GM12801 (cell line): ENCODE measurements around the gene MAT2A.

Source experiments
- TF ChIP-seq, protein P1 (sequence below): IDR thresholded peaks from one replicate; pipeline ENCODE4 v1.5.1; 2011; ENCODE audit warnings: control low read depth; ENCODE audit not compliant: insufficient read length; ENCODE audit errors: extremely low read depth

Gene MAT2A

DNA sequence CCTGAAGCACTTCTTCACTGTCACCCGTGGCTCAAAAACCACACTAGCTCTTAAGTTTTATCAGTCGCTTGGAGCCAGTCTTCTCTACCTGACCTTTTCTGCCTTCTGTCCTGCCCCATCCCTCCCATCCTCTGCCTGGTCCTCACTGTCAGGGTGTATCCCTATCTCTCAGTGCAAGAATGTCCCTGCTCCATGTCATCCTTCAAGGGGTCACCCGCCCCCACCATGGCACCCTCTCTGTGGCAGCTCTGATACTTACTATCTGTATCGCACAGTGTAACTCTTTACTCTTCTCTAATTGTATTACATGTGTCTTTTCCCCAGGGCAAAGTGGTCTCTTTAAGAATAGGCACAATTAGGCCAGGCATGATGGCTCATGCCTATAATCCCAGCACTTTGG is 49.7 kb downstream of the MAT2A start:
- TF ChIP-seq, protein P1, sequence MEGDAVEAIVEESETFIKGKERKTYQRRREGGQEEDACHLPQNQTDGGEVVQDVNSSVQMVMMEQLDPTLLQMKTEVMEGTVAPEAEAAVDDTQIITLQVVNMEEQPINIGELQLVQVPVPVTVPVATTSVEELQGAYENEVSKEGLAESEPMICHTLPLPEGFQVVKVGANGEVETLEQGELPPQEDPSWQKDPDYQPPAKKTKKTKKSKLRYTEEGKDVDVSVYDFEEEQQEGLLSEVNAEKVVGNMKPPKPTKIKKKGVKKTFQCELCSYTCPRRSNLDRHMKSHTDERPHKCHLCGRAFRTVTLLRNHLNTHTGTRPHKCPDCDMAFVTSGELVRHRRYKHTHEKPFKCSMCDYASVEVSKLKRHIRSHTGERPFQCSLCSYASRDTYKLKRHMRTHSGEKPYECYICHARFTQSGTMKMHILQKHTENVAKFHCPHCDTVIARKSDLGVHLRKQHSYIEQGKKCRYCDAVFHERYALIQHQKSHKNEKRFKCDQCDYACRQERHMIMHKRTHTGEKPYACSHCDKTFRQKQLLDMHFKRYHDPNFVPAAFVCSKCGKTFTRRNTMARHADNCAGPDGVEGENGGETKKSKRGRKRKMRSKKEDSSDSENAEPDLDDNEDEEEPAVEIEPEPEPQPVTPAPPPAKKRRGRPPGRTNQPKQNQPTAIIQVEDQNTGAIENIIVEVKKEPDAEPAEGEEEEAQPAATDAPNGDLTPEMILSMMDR = no peak

DNA sequence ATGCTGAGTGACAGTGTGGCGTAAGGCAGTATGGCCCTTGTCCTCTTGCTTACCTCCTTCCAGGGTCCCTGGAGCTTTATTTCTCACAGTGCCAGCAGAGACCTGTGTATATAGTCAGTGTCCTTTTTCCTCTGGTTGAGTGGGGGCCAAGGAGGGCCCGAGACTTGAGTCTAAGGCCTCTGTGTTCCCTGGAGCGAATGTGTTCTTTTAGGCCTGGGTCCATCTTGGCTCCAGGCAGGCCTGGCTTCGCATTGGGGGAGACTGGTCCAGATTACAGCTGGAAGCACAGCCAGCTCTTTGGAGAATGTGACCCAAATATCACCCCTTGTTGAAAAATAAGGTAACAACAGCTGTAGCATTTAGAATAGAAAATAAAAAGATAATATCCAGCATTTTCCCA is 50.2 kb downstream of the MAT2A start:
- TF ChIP-seq, protein P1 = no peak

DNA sequence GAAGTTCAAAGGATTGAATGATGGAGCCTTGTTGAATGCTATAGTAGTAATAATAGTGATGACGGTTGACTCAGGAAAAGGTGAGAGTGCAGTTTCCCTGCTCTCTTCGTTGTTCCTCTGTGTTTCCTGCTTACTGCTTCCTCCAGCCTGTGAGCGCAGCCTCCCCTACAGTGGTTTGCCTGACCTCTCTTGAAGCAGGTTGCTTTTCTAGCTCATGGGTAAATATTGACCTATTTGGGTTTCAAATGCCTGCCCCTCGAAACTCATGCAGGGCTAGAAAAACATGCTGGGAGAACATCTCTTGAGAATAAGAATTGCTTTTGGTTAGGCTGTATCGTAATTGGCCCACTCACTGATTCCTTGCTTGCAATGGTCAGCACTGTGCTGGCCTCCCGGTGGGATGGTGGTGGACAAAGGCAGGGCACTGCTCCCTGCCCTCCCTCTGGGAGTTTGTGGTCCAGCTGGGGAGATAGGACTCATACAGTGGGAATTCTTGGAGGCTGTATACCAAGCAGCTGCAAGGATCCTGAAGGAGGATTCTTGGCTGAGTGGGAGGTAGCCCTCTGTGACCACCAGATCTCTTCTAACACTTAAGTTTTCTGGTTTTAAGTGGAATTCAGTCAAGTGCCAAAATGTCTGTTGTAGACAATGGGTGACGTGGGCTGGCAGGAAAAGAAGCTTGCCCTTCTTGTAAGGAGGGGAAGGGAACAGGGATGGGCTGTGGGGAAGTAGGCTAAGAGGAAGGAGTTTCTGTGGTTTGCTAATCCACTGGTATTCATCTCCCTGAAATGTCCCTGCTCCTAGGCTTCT is 51.2 kb downstream of the MAT2A start:
- TF ChIP-seq, protein P1 = no peak

DNA sequence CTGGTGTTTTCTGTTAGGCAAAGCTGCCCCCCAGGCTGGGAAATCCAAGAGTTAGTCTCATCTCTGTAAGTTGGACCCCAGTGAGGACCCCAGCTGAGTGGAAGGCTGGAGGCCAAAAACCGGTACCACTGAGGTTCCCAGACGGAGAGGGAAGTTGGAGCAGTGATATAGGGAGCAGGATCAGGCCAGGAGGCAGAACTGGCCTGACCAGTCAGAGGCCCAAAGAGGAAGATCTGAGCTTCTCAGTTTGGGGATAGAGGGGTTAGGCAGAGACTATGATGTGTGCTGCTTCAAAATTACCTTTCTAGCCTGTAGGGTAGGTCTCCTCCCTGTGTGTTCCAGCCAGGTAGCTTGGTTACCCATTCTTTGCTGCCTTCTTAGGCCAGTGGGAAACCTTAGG is 52.0 kb downstream of the MAT2A start:
- TF ChIP-seq, protein P1 = no peak

DNA sequence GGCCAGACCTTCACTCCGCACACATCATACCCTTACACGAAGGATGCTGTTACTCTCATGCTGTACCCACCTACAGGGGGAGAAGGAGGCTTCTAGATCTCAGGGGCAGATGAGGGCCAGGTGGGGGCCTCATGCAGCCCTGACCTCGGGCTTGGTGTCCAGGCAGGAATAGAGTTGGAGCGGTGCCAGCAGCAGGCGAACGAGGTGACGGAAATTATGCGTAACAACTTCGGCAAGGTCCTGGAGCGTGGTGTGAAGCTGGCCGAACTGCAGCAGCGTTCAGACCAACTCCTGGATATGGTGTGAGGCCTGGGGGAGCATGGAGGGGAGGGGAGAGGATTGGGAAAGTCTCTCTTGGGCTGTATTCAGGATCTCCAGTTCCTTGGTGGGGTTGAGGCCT is 52.6 kb downstream of the MAT2A start:
- TF ChIP-seq, protein P1 = no peak

DNA sequence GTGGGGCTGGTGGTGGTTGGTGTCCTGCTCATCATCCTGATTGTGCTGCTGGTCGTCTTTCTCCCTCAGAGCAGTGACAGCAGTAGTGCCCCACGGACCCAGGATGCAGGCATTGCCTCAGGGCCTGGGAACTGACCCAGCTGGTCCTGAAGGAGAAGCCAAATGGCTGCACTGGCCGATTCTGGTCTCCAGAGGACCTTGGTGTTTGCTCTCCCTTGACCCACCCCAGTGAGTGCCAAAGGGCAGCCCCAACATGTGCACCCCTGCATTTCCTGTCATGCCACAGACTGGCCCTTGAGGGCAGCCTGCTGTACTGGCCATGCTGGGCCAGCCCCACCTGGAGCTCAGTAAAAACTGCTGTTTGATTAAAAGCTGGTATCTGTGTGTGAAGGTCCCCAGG is 54.1 kb downstream of the MAT2A start:
- TF ChIP-seq, protein P1 = no peak
